ENCODE measurements around the gene CCDC85A. TPM values are rescaled to one million over a fixed set of nuclear protein-coding genes. Genes with fewer than 3 reads are reported as not detected.
A peak's percentile ranks its signal among the peaks of the same experiment; 100 is the strongest.
"Not testable (repeated sequence)": the region's sequence is repeated elsewhere in the genome, so short reads cannot be mapped to it uniquely, and the experiment has no call there.

The CCDC85A gene
- total RNA-seq, 1 donor from 2014 or later = 22.2 TPM

DNA sequence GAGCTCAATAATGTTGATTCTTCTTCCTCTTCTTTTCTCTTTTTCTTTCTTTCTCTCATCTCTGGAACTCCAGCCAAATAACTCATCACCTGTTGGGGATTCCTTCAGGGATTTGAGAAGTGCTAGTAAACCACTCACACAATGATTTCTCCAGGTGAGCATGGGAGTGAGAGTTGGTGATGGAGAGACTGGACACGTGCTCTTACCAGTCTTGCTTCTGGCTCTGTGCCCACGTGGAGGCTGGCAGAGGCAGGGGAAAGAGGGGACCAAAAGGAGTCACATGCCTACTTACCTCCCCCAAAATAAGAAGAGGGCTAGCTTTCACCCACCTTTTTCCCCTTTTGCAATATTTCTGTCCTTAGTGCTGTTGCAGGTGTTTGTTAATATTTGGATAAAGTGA lies 28.6 kb upstream of the CCDC85A start:
- Histone ChIP-seq H3K4me1 (no peaks in the 10 kb centered on the region), H3K36me3 (no peaks in the 10 kb centered on the region), H3K27me3 (no peaks in the 10 kb centered on the region), H3K9me3 (no peaks in the 10 kb centered on the region), H3K4me3 (no peak overlapping the region), H3K27ac (no peak overlapping the region)
- DNase-seq = no peak
- ATAC-seq = no peak
- intact Hi-C loops (cut with DNase I) = no loop called here
- TF ChIP-seq, protein P1, sequence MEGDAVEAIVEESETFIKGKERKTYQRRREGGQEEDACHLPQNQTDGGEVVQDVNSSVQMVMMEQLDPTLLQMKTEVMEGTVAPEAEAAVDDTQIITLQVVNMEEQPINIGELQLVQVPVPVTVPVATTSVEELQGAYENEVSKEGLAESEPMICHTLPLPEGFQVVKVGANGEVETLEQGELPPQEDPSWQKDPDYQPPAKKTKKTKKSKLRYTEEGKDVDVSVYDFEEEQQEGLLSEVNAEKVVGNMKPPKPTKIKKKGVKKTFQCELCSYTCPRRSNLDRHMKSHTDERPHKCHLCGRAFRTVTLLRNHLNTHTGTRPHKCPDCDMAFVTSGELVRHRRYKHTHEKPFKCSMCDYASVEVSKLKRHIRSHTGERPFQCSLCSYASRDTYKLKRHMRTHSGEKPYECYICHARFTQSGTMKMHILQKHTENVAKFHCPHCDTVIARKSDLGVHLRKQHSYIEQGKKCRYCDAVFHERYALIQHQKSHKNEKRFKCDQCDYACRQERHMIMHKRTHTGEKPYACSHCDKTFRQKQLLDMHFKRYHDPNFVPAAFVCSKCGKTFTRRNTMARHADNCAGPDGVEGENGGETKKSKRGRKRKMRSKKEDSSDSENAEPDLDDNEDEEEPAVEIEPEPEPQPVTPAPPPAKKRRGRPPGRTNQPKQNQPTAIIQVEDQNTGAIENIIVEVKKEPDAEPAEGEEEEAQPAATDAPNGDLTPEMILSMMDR (IDR thresholded peaks at IDR 0.05) = no peak

DNA sequence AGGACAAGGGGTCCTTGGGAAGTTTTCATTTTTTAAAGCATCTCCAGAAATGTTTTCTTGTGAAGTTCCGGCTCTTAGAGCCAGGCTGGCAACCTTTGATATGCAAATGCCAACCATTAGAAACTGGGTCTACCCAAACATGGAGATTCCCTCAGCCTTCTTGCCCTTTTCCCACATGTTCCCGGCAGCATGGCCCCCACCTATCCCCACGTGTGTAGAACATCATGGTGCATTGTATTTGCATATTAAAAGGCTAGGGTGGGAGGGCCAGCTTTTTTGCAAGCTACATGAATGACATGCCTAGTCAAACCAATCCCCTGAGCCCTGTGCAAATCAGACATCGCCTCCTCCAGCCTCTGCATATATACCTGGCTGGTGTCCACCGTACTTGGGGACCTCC lies 23.9 kb upstream of the CCDC85A start:
- H3K27ac ChIP-seq; H3K36me3 ChIP-seq; H3K27me3 ChIP-seq; ATAC-seq; intact Hi-C loops (cut with DNase I); H3K4me3 ChIP-seq; H3K9me3 ChIP-seq; H3K4me1 ChIP-seq; DNase-seq: not testable (repeated sequence)

DNA sequence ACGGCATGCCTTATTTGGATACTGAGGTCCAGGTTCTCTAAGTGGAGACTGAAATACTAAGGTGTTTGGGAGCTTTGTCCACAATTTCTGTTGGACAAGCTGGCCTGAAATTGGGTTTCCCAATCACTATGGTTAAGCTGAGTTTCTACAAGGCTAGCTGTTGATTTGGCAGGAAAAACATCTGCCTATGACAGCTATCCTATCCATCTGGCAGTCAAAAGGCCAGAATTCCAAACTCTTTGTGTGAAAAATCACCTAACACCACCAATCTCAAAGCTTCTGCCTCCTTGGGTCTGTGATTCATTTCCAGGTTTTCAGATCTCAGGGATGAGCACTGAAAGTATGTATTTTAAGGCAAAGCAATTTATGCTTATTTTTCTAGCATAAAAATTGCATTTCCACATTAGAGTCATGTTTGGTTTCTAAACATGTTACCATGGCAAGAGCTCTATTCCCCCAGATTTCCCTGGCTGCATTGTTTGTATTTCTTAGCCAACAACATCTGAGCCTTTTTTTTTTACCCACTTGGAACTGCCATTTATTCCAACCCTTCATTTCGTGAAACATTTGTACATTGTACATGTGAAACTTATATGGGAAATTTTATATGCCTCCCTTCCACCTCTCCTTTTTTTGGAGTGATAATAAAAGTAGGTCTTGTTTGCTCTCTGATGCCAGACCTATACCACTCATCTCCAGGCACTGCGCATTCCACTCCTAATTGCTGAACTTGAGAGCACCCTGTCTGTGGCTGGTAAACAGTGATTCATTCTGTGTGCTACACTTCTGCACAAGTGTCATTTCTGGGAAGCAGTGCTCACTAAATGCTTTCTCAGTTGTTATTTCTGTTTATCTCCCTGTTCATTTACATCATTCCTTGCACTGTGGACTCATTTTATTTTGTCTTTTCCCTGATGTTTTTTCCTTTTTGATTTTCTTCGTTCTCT lies 15.9 kb upstream of the CCDC85A start:
- DNase-seq = no peak
- TF ChIP-seq, protein P1 (IDR thresholded peaks at IDR 0.05) = no peak
- H3K9me3 ChIP-seq = no peaks in the 10 kb centered on the region
- no peak overlapping the region for H3K27ac ChIP-seq
- no peak overlapping the region for H3K4me3 ChIP-seq
- no peaks in the 10 kb centered on the region for H3K27me3 ChIP-seq
- ATAC-seq = peak; percentile 92
- H3K36me3 ChIP-seq = no peaks in the 10 kb centered on the region
- H3K4me1 ChIP-seq = no peaks in the 10 kb centered on the region
- intact Hi-C loops (cut with DNase I) = no loop called here

DNA sequence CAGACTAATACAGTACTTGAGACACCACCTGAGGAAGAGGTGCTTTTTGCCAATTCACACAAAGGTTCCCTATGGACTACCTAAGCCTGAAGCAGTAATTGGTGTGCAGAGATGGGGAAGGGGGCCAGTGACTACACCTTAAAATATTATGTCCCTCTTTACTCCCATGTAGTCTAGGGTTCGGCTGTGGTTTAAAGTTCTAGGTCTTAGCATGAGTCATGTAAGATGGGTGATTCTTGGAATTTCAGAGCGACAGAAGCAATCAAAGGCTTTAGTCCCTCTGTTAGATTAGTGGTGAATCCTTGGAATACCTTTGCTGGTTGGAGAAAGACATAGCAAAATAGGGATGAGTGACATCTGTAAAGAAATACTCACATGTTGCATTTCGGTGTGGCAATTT lies 14.3 kb upstream of the CCDC85A start:
- no peaks in the 10 kb centered on the region for H3K27me3 ChIP-seq
- no peak overlapping the region for H3K27ac ChIP-seq
- no peaks in the 10 kb centered on the region for H3K4me1 ChIP-seq
- H3K9me3 ChIP-seq = no peaks in the 10 kb centered on the region
- TF ChIP-seq, protein P1 (IDR thresholded peaks at IDR 0.05) = no peak
- ATAC-seq (no peak), DNase-seq (no peak)
- no peaks in the 10 kb centered on the region for H3K36me3 ChIP-seq
- intact Hi-C loops (cut with DNase I) = no loop called here
- H3K4me3 ChIP-seq = no peak overlapping the region

DNA sequence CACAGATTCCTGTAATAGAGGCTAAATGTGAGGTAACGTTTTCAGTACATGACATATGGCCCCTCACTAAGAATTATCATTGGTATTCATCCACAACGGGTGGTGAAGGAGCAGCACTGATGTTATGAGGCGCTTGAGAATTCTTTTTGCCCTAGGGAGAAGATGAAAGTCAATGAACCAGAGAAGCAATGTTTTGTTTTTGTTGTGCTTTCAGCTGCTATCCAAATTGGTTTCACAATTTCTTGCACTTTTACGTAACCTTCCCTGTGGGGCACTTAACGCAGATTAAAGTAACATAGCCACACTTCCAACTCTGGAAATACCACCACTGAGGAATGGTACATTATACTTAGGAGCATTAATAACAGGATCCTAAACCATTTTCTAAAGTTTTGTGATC lies 13.3 kb upstream of the CCDC85A start:
- ATAC-seq (no peak), DNase-seq (no peak)
- intact Hi-C loops (cut with DNase I) = no loop called here

DNA sequence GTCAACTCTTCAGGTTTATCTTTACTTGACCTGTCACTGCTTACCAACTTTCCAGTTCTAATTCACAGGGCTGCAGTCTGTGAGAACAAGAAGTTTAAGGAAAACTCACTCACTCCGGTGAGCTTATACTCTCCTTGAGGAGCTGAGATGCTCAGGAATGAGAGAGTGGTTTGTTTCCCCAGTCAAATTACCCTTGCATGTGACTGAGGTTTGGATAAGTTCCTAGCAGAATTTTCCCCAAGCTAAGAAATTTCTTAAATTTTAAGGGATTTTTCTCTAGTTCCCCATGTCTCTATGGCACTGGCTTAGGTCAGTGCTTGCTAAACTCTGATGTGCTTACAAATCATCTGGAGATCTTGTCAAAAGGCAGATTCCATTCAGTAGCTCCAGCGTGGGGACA lies 12.8 kb upstream of the CCDC85A start:
- ATAC-seq (no peak), DNase-seq (no peak)
- Histone ChIP-seq H3K4me1 (no peaks in the 10 kb centered on the region), H3K27me3 (no peaks in the 10 kb centered on the region), H3K9me3 (no peaks in the 10 kb centered on the region), H3K36me3 (no peaks in the 10 kb centered on the region), H3K4me3 (no peak overlapping the region), H3K27ac (no peak overlapping the region)
- intact Hi-C loops (cut with DNase I) = no loop called here
- TF ChIP-seq, protein P1 (IDR thresholded peaks at IDR 0.05) = no peak

More for the DNA sequence above, 13.3 kb upstream of the CCDC85A start:
- Histone ChIP-seq H3K27me3 (no peaks in the 10 kb centered on the region), H3K27ac (no peak overlapping the region), H3K9me3 (no peaks in the 10 kb centered on the region), H3K36me3 (no peaks in the 10 kb centered on the region), H3K4me3 (no peak overlapping the region), H3K4me1 (no peaks in the 10 kb centered on the region)
- TF ChIP-seq, protein P1 (IDR thresholded peaks at IDR 0.05) = no peak

All from upper lobe of right lung (tissue), 1 donor.